Activated CD4-positive, CD25-positive, alpha-beta regulatory T cell treated with anti-CD3 and anti-CD28 coated beads, Interleukin-2, amount 50 U/mL, for 24 hours (primary cell): ENCODE data around the gene ATP6V1E1.
"Not testable (repeated sequence)": the region's sequence is repeated elsewhere in the genome, so short reads cannot be mapped to it uniquely, and the experiment has no call there.

Source experiments
- ATAC-seq, 2 donors: fragments of 150-1000 bp; cut with Tn5 transposase; one replicate each; pipeline ENCODE4 v1.10.0; 2021; ENCODE audit warnings: mild to moderate bottlenecking in 1 of 2, moderate library complexity in 1 of 2

The ATP6V1E1 gene

GRCh38 chr22:17628406-17629172 is at the start of gene ATP6V1E1:
Gene ATP6V1E1 (minus strand): TSS chr22:17628749. CDS start chr22:17628635, 114 bp downstream.
- ATAC-seq, result peak; percentile 100

GRCh38 chr22:17675584-17675983 is 47.0 kb upstream of the ATP6V1E1 start:
- no peak for ATAC-seq

DNA sequence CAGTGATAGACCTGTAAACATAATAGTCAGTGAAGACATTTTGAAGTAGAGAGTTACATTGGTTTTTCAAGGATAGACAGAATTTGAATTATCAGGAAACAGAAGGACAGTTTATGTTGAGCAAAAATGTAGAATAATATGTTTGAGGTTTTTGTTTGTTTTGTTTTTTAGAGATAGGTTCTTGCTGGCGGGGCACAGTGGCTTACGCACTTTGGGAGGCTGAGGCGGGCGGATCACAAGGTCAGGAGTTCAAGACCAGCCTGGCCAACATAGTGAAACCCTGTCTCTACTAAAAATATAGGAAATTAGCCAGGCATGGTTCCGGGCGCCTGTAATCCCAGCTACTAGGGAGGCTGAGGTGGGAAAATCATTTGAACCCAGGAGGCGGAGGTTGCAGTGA is 45.6 kb upstream of the ATP6V1E1 start:
- no peak for ATAC-seq

GRCh38 chr22:17672417-17672991 is 44.0 kb upstream of the ATP6V1E1 start:
- peak; percentile 78 to 82 for ATAC-seq

GRCh38 chr22:17671521-17672092 is 43.1 kb upstream of the ATP6V1E1 start:
- ATAC-seq, result not testable (repeated sequence)

- ATAC-seq, result no peak
Observed at GRCh38 chr22:17665854-17666253, 37.3 kb upstream of the ATP6V1E1 start.

DNA sequence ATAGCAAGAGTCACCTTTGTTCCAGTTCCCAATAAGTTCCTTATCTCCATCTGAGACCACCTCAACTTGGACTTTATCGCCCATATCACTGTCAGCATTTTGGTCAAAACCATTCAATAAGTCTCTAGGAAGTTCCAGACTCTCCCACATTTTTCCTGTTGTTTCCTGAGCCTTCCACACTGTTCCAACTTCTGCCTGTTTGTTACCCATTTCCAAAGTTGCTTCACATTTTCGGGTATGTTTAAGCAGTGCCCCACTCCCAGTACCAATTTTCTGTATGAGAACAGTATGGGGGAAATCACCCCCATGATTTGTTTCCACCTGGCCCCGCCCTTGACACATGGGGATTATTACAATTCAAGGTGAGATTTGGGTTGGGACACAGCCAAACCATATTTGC is 36.7 kb upstream of the ATP6V1E1 start:
- ATAC-seq, result no peak

GRCh38 chr22:17664414-17665055 is 36.0 kb upstream of the ATP6V1E1 start:
- no peak for ATAC-seq

- ATAC-seq, result no peak
Observed at GRCh38 chr22:17656870-17657395, 28.4 kb upstream of the ATP6V1E1 start.

DNA sequence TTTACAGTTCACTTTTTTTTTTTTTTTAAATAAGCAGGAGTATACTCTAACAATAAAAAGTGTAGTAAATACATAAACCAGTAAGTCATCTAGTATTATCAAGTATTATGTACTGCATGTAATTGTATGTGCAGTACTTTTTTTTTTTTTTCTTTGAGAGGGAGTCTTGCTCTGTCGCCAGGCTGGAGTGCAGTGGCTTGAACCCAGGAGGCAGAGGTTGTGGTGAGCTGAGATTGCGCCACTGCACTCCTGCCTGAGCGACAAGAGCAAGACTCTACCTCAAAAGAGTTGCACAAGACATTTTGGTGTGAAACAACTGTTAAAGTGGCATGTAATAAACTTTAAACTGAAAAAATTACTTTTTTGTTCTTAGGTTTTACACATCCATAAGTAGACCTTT is 26.7 kb upstream of the ATP6V1E1 start:
- ATAC-seq, result no peak

GRCh38 chr22:17648569-17648968 is 20.0 kb upstream of the ATP6V1E1 start:
- no peak for ATAC-seq

GRCh38 chr22:17647991-17648390 is 19.4 kb upstream of the ATP6V1E1 start:
- ATAC-seq, result no peak

- ATAC-seq, result no peak
Observed at GRCh38 chr22:17647452-17647851, 18.9 kb upstream of the ATP6V1E1 start.

DNA sequence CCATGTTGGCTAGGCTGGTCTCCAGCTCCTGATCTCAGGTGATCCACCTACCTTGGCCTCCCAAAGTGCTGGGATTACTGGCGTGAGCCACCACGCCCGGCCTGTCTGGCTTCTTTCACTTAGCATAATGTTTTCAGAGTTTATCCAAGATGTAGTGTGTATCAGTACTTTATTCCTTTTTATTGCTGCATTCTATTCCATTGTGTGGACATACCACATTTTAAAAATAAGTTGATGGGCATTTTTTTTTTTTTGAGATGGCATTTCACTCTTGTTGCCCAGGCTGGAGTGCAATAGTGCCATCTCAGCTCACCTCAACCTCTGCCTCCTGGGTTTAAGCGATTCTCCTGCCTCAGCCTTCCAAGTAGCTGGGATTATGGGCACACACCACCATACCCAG is 13.8 kb upstream of the ATP6V1E1 start:
- not testable (repeated sequence) for ATAC-seq

GRCh38 chr22:17641269-17641668 is 12.7 kb upstream of the ATP6V1E1 start:
- no peak for ATAC-seq

DNA sequence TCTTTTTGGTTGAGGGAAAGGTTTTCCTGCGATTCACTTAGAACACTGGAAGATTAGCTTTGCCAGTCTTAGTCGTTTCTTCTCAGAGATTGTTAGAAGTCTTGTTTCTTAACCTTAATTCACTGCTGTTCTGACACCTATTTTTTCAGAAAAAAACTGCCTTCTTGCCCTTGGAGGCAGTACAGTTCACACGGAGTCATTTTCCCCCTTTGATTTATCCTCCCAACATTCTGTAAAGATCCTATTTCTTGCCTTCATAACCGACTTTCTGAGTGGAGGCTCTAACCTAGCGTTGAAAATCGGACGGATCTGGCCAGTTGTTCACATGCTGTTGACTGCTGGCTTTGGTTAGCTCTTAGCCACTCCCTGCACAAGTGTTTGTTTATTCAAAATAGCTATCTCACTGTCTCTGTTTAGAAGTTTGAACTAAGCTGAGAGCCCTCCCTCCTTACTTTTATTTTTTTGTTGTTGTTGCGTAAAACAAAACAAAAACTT is 10.7 kb upstream of the ATP6V1E1 start:
- peak; percentile 15 to 20 for ATAC-seq

GRCh38 chr22:17638432-17639246 is 10.1 kb upstream of the ATP6V1E1 start, which contains the start of gene BCL2L13:
Gene BCL2L13 (plus strand): TSS chr22:17638757. CDS start chr22:17655712, 16,955 bp downstream.
- ATAC-seq, result peak; percentile 96 to 98

- ATAC-seq, result peak; percentile 4
Observed at GRCh38 chr22:17638182-17638431, 9.6 kb upstream of the ATP6V1E1 start.

GRCh38 chr22:17637490-17638181 is 9.1 kb upstream of the ATP6V1E1 start:
- no peak for ATAC-seq

DNA sequence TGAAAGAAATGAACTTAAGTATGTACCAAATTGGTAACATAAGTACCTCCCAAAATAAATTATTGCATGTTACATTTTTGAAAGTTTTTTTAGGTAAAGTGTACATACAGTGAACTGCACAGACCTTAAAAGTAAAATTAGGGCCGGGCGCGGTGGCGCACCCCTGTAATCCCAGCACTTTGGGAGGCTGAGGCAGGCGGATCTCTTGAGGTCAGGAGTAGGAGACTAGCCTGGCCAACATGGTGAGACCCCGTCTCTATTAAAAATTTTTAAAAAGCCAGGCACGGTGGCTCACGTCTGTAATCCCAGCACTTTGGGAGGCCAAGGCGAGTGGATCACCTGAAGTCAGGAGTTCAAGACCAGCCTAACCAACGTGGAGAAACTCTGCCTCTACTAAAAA is 8.3 kb upstream of the ATP6V1E1 start:
- not testable (repeated sequence) for ATAC-seq

DNA sequence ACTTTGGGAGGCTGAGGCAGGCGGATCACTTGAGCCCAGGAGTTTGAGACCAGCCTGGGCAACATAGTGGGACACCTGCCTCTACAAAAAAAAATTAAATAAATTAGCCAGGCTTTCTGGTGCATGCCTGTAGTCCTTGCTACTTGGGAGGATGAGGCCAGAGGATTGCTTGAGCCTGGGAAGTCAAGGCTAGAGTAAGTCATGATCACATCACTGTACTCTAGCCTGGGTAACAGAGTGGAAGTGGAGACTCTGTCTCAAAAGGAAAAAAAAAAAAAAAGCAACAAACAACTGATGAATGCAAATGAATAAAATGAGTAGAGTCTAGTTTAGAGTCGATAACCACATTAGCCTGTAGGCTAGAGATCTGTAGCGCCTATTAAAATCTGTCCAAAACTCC is 6.1 kb upstream of the ATP6V1E1 start:
- no peak for ATAC-seq

DNA sequence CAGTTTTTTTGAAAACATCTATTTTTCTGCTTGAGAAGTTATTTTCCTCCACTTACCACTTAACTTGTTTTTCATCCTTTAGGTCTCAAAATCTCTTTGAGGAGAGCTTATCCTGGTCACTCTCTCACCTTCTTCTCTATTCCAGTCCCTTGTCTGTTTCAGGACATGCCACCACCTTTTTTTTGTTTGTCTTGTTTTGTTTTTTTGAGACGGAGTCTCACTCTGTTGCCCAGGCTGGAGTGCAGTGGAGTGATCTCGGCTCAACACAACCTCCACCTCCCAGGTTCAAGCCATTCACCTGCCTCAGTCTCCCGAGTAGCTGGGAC is 5.4 kb upstream of the ATP6V1E1 start:
- no peak for ATAC-seq
